ENCODE data around the gene TIA1.
"Not testable (repeated sequence)": the region's sequence is repeated elsewhere in the genome, so short reads cannot be mapped to it uniquely, and the experiment has no call there.

TIA1 gene, protein sequence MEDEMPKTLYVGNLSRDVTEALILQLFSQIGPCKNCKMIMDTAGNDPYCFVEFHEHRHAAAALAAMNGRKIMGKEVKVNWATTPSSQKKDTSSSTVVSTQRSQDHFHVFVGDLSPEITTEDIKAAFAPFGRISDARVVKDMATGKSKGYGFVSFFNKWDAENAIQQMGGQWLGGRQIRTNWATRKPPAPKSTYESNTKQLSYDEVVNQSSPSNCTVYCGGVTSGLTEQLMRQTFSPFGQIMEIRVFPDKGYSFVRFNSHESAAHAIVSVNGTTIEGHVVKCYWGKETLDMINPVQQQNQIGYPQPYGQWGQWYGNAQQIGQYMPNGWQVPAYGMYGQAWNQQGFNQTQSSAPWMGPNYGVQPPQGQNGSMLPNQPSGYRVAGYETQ

DNA sequence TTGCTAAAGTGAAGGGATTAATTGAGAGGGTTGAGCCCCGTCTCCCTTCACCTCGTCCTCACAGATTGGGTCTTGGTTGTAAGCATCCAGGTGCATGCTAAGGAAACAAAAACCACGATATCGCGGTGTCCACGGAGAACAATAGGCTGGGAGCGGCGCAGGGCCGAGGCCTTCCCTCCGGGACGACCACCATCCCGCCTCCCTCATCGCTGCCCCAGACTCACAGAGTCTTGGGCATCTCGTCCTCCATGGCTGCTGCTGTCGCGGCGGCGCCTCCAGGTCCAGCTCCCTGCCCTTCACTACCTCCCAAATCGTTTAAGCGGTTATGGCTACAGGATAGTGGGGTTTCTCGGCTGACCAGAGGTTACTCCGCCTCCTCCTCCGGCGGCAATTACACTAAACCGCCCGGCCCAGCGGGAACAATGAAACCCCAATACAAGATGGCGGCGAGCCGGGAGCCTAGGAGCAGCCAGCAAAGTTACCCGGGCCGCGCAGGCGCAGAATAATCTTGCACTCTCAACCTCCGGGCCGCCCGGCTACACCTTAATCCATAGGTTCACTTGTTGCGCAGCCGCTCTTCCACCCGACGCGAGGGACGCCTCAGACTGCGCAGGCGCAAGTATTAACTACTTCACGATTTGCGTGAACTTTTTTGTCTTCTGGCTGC, at the start of gene TIA1:
Gene TIA1 (minus strand): TSS at position 448 of the 667 bp plus-strand sequence. CDS start 198 bp downstream, at position 250.
- DNase-seq (ENCODE audit: low spot score), result peak; percentile 97

DNA sequence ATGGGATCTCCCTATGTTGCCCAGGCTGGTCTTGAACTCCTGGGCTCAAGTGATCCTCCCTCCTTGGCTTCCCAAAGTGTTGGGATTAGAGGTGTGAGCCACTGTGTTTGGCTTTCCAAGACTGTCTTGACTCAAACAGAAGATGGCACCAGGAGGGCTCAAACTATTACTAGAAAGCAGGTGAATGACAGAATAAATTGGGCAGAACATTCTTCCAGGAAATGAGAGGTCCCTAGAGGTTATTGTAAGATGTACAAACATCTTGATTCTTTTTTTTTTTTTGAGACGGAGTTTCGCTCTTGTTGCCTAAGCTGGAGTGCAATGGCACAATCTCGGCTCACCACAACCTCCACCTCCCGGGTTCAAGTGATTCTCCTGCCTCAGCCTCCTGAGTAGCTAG, 49.4 kb upstream of the TIA1 start:
- not testable (repeated sequence) for DNase-seq (ENCODE audit: low spot score)

DNA sequence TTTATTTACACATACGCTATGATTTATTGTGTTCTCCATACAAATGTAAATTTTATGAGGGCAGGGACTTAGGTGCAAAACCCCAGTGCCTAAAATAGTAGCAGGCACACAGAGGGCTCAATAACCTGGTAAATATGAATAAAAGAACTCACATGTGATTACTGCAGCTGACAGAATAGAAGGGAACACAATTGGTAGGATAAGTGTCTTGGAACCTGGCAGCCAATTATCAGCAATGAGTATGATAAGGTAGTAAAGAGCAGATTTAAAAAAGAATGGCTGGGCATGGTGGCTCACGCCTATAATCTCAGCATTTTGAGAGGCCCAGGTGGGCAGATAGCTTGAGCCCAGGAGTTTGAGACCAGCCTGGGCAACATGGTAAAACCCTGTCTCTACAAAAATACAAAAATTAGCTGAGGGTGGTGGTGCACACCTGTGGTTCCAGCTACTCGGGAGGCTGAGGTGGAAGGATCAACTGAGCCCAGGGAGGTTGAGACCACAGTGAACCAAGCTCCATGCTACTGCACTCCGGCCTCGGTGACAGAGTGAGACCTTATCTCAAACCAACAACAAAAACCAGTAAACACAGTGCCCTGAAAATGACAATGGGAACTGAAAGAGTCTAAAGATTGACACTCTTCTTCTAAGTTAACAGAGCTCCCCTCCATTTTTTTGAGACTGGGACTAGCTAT, 35.2 kb upstream of the TIA1 start:
- DNase-seq (ENCODE audit: low spot score), result no peak

DNA sequence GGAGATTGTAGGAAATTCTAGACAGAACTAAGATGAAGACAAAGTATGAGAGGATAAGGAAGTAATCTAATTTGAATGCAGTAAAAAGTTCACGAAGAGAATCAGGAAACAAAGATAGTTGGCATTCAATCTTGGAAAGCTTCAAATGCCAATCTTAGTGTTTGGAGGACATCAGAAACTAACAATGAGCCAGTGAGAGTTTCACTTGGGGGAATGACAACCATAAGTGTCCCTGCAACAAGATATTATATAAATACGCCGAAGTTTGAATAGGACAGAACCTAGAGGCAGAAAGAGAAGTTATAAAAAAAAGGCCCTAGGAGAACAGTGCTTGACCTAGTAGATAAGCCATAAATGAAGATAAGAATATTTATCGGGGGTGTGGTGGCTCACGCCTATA, 34.0 kb upstream of the TIA1 start:
- DNase-seq (ENCODE audit: low spot score), result no peak

DNA sequence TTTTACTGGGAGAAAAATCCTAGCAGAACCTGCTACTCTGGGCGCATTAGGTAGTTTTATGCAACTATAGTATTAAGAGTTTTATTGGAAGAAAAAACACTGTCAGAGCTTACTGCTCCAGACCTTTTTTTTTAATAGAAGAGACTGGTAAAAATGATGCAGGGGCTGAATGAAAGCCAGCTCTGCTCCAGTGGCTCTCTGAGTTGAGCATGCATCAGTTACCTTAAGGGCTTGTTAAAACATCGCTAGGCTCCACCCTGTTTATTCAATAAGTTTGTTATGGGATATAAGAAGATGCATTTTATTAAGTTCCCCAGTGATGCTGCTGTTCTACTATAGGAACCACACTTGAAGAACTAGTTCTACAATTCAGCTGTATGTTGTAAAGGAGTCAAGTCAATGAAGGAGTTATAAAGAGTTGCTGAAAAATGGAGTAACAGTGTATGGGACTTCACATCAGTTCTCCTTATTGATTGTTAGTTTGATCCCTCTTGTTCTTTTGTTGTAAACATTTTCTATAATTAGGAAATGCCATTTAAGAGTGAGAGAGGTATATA, 31.9 kb upstream of the TIA1 start:
- no peak for DNase-seq (ENCODE audit: low spot score)

DNA sequence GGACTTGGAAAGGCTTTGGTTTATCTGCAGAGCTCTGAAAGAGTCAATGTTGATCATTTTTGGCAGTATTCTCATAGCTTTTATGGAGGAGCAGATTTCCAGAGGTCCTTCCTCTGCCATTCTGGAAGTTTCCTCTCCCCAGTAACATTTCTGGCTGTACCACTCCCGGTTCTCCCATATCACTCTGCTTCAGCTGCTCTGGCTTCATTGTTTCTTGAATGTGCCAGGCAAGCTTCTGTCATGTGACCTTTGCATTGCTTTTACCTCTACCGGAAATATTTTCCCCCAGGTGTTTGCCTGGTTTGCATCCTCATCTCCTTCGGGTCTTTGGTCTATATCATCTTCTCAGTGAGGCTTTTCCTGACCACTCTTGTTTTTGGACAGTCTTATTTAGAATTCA, 21.9 kb upstream of the TIA1 start:
- DNase-seq (ENCODE audit: low spot score), result no peak

DNA sequence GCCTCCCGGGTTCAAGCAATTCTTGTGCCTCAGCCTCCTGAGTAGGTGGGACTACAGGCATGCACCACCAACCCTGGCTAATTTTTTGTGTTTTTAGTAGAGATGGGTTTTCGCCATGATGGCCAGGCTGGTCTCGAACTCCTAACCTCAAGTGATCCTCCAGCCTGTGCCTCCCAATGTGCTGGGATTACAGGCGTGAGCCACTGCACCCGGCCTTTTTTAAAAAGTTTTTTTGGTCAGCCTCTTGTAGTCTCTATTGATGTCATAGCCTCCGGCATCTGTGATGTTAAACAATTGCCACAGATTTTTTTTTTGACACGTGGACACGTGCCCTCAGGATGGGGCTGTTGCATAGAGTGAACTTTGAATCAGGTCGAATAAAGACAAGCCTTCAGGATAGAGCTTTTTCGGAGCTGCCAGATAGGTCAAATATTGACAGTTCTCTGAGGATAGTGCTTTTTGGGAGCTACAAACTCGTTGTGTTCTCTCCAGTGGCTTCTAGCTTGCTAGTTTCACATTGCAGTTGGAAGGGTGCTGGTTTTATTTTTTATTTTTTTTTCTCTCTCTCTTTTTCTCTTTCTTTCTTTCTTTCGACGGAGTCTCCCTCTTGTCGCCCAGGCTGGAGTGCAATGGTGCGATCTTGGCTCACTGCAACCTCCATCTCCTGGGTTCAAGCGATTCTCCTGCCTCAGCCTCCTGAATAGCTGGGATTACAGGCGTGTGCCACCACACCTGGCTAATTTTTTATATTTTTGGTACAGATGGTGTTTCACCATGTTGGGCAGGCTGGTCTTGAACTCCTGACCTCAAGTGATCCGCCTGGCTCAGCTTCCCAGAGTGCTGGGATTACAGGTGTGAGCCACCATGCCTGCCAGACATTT, 21.2 kb upstream of the TIA1 start:
- not testable (repeated sequence) for DNase-seq (ENCODE audit: low spot score)

DNA sequence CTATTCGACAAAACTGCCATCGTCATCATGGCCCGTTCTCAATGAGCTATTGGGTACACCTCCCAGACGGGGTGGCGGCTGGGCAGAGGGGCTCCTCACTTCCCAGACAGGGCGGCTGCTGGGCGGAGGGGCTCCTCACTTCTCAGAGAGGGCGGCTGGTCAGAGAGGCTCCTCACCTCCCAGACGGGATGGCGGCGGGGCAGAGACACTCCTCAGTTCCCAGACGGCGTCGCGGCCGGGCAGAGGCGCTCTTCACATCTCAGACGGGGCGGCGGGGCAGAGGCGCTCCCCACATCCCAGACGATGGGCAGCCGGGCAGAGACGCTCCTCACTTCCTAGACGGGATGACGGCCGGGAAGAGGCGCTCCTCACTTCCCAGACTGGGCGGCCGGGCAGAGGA, 18.5 kb upstream of the TIA1 start:
- not testable (repeated sequence) for DNase-seq (ENCODE audit: low spot score)

DNA sequence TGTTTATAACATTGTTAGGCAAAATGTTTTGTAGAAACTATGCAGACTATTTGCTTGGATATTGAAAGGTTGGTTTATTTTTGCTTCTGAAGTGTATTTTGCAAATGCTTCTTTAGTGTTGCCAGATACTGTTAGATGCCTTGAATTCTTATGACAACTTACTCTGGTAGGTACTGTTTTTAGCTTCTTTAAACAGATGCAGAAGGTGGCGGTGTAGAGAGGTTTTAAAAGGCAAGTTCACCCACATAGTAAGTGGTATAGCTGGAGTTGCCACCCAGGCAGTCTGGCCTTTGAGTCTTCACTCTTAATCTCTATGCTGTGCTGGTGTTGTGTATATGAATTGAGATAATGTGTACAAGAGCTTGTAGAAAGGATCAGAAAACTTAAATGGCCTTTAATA, 13.1 kb upstream of the TIA1 start:
- no peak for DNase-seq (ENCODE audit: low spot score)

DNA sequence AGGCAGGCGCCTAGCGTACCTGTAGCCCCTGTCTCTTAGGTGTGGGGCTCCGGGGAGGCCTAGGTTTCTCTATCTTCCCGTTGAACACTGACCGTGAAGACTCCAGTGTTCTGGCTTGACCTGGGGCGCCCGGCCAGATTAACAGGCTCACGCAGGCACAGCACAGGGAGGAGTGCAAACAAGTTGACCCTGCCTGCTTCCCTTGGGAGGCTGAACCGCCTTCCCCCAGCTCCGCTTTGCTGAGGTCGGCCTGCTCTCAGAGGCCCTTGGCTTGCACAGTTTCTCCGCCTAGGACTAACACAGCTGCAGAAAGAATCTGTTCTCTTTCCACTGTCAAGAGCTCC, 10.1 kb upstream of the TIA1 start:
- DNase-seq (ENCODE audit: low spot score), result peak; percentile 41

DNA sequence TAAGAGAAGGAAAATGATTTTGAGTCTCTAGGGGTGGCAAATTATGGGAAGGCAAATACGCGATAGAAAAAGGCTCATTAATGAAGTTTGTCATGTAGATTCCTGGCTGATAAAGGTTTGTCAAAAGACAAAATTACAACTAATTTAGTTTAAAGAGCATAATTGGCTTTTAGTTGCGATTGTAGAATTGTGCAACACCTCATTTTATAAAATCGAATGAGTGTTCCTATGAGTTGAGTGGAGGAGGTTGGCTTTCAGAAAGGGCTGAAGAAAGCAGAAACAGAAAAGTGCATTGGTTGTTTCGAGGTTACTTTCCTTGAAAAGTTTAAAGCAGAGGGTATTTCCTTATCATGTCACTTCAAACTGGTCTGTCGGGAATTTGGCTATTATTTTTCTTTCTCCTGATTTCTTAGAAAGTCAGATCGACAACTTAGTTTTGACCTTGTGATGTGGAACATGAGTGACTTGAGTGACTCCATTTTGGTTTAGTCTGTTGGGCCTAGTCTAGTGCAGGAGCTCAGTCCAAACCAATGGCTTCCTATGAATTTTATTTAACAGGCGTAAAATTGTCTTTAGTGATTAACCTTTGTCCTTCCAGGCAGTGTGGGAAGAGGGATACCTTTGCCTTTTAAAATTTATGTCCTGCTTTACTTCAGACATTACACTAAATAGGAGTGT, 7.3 kb upstream of the TIA1 start:
- no peak for DNase-seq (ENCODE audit: low spot score)

DNA sequence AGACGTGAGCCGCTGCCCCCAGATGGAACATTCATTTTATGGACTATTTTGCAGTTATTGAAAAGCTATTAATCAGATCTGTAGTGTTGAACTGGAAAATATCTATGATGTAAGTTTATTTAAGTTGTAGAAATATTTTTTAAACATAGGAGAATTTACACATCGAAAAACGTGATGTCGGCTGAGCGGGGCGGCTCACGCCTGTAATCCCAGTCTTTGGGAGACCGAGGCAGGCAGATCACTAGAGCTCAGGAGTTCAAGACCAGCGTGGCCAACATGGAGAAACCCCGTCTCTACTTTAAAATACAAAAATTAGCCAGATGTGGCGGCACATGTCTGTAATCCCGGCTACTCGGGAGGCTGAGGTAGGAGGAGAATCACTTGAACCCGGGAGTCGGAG, 2.0 kb upstream of the TIA1 start:
- DNase-seq (ENCODE audit: low spot score), result no peak

DNA sequence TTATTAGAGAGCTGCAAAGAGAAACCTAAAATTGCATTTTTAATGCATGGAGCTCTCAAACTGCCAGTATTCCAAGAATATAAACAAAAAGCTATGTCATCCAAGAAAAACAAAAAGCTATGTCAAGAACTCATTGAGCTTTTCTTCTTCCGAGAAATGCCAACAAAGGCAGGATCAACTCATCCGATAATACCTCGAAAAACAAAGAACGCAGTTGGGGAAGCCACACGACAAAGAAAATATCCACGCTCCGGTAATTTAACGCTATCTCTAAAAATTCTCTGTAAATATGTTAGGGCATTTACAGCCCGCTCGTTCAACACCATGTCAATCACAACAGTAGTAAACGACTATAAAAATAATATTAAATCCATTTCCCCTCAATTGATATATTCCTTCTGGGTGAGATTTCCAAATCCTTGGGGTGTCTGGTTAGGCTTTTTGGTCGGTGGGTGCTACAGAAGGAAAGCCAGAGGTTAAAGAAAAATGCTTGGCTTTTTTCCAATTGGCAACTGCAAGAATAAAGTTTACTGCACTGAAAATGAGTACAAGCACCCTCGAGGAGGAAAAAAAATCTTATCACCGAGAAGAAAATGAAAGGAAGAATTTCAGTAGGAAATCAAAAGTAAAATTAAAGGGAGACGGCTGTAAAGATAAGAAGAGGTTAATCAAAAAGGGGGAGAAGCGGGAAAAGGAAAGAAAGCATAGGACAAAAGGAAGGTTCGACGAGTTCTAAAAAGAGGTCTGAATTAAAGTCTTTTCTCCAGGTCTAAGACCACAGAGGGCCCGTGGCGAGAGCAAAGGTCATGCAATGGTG, 856 bp downstream of the TIA1 start:
- peak; percentile 67 for DNase-seq (ENCODE audit: low spot score)

DNA sequence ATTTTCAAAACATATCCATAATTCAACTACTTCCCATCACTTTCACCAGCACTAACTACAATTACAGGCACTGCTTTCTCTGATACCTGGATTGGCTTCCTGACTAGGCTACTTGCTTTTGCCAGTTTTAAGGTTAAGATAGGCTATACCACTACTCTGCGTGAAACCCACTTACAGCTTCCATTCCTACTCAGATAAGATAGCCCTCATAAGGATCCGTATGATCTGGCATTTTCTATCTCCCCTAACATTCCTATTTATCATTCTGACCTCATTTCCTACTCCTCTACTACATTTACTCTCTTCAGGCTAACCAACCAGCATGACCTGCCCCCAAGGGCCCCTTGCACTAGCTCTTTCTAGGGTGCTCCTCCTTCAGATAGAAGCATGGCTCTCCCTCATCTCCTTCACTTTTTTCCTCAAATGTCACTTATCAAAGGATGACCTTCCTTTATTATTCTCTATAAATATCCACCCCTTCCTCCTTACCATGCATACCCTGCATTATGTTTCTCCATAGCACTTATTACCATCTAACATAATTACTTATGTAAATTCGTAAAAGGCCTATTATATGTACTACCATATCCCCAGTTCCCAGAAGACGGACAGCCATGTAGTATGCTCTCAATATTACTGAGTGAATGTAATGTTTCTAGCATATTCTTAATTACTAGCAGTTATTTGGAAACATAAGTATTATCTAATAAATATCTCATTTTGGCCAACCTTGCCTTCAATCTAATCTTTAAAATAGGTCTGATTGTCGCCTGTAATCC, 4.4 kb downstream of the TIA1 start:
- no peak for DNase-seq (ENCODE audit: low spot score)

DNA sequence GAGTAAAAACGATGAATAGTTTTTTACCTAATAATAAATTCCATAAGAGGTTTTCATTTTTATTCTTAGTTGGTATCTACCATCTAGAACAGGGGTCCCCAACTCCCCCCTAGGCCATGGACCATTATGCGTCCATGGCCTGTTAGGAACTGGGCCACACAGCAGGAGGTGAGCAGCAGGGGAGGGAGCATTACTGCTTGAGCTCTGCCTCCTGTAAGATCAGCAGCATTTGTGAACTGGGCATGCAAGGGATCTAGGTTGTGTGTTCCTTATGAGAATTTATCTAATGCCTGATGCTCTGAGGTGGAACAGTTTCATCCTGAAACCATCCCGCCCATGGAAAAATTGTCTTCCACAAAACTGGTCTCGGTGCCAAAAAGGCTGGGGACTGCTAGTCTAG, 5.9 kb downstream of the TIA1 start:
- no peak for DNase-seq (ENCODE audit: low spot score)

DNA sequence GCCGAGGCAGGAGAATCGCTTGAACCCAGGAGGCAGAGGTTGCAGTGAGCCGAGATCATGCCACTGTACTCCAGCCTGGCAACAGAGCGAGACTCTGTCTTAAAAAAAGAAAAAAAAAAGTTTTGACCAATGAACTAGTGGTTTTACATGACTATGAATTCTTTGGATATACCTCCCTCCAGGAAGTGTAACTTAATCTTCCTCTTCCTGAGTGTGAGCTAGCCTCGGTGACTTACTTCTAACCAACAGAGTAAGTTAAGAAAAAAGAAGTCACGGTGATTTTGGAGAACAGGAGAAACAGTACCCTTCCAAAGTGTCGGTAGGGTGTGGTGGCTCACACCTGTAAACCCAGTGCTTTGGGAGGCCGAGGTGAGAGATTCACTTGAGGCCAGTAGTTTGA, 7.1 kb downstream of the TIA1 start:
- DNase-seq (ENCODE audit: low spot score), result no peak

DNA sequence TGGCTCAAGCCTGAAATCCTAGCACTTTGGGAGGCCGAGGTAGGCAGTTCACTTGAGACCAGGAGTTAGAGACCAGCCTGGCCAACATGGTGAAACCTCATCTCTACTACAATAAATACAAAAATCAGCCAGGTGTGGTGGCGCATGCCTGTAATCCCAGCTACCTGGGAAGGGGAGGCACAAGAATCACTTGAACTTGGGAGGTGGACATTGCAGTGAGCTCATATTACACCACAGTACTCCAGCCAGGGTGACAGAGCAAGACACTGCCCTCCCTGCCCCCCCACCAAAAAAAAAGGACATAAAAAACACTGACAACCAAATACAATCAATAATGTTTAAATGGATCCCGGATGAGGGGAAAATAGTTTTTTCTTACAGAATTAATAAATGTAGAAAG, 7.8 kb downstream of the TIA1 start:
- no peak for DNase-seq (ENCODE audit: low spot score)

DNA sequence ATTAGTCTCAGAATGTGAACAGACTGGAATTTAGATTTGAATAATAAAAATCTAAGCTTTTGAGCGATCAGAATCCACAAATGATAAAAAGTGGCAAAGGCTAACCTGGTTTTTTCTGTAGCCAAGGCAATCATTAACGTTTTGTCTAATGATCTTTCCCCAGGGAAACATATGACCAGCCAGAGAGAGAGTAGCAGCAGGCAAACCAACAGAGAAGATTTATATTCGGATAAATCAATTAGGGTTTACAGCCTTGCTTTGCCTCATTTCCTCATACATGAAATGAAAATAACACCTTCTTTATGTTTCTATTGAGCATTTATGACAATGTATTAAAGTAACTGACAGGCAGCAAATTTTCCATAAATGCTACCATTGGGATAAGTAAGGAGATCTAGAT, 14.5 kb downstream of the TIA1 start:
- DNase-seq (ENCODE audit: low spot score), result no peak

DNA sequence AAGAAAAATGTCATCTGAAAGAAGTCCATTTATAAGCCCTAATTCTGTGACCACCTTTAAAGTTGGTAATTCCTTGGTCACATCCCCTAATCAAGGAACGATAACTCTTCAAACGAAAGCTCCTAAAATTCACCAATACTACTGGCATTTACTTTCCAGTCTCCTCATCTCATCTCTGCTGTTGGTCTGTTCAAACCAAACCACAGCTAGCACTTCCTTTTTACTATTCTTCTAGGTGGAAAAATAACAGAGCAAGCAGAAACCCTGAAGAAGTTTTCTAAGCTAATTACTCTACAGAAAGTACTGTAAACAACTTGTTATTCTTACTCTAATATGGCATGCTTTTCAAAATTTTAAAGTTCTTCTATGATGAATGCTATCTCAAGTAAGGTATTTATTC, 21.6 kb downstream of the TIA1 start:
- no peak for DNase-seq (ENCODE audit: low spot score)

DNA sequence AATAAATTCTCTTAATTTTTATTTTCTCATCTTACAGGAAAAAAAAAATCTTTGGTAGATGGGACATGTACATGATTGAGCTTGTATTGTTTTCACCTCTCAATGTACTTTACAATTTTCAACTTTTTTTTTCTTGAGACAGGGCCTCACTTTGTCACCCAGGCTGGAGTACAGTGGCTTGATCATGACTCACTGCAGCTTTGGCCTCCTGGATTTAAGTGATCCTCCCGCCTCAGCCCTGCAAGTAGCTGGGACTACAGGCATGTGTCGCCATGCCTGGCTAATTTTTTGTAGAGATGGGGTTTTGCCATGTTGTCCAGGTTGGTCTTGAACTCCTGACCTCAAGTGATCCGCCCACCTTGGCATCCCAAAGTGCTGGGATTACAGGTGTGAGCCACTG, 25.1 kb downstream of the TIA1 start:
- DNase-seq (ENCODE audit: low spot score), result not testable (repeated sequence)

All from pons (tissue), 1 donor.